HL-60 (cell line): ENCODE data around the gene FEV.

Experiments used
- DNase-seq, 2 experiments: peaks; one replicate each; pipeline ENCODE4 v3.0.0-alpha.2; 2010 to 2020; ENCODE audit warnings: low read depth in 1 of 2, low spot score in 1 of 2
- H3K27ac ChIP-seq: fragments of 250-450 bp; sonication (Bioruptor Pico); replicated peaks from 2 replicates; pipeline ENCODE4 v1.5.1; 2020; ENCODE audit warnings: mild to moderate bottlenecking, moderate library complexity
- H3K27me3 ChIP-seq: fragments of 250-450 bp; sonication (Bioruptor Pico); 2 replicates; pipeline ENCODE4 v1.5.1; 2021; ENCODE audit warnings: mild to moderate bottlenecking, moderate library complexity; ENCODE audit not compliant: insufficient read depth, poor library complexity, severe bottlenecking
- H3K4me3 ChIP-seq: replicated peaks from 2 replicates; pipeline ENCODE4 v1.5.1; 2011; ENCODE audit warnings: mild to moderate bottlenecking, control low read depth, low read length; ENCODE audit not compliant: insufficient read depth
- CTCF ChIP-seq: IDR thresholded peaks from one replicate; pipeline ENCODE4 v1.5.1; 2011; ENCODE audit warnings: low read length, control low read depth, inconsistent platforms; ENCODE audit not compliant: insufficient read depth
- GABPA ChIP-seq: IDR thresholded peaks from 2 replicates; pipeline ENCODE4 v1.6.1; 2012; ENCODE audit warnings: low read depth
- POLR2AphosphoS5 ChIP-seq: IDR thresholded peaks from 2 replicates; pipeline ENCODE4 v1.6.1; 2012; ENCODE audit warnings: low read depth
- SPI1 ChIP-seq: IDR thresholded peaks from 2 replicates; pipeline ENCODE4 v1.6.1; 2012; ENCODE audit warnings: low read depth, mild to moderate bottlenecking, borderline replicate concordance
- TF ChIP-seq, protein P1 (sequence below): IDR thresholded peaks from 2 replicates; pipeline ENCODE4 v1.6.1; 2012; ENCODE audit warnings: low read depth; ENCODE audit not compliant: insufficient replicate concordance

FEV gene

DNA sequence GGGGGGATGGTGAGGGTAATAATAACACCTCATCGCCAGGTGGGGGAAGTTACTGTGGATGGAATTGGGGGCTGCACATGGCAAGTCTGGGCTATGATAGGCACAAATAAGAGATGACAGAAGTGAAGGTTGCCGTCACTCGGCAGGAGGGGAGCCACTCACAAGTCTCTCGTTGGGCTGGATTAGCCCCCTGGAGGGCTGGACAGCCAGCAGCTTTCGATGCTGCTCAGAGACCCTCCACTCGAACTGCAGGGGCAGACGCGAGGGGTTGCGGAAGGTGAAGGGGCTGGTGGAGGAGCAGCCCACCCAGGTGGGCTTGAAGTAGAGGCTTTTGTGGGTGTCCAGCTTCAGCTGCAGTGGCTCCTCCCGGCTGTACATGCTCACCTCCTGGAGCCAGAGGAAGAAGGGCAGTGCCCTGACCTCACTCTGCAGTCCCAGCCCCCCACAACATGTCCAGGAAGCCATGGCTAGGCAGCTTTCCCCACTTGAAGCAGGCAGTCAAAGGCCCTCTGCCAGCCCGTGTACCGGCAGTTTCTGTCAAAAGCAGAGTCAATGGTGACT, 38.1 kb upstream of the FEV start:
- Histone ChIP-seq H3K27me3 (peaks cover 4% of the 10 kb centered on the region), H3K27ac (no peak overlapping the region), H3K4me3 (no peak overlapping the region)
- no peak for TF ChIP-seq POLR2AphosphoS5
- TF ChIP-seq SPI1, result no peak
- TF ChIP-seq GABPA, result no peak
- TF ChIP-seq CTCF, result no peak
- TF ChIP-seq, protein P1, sequence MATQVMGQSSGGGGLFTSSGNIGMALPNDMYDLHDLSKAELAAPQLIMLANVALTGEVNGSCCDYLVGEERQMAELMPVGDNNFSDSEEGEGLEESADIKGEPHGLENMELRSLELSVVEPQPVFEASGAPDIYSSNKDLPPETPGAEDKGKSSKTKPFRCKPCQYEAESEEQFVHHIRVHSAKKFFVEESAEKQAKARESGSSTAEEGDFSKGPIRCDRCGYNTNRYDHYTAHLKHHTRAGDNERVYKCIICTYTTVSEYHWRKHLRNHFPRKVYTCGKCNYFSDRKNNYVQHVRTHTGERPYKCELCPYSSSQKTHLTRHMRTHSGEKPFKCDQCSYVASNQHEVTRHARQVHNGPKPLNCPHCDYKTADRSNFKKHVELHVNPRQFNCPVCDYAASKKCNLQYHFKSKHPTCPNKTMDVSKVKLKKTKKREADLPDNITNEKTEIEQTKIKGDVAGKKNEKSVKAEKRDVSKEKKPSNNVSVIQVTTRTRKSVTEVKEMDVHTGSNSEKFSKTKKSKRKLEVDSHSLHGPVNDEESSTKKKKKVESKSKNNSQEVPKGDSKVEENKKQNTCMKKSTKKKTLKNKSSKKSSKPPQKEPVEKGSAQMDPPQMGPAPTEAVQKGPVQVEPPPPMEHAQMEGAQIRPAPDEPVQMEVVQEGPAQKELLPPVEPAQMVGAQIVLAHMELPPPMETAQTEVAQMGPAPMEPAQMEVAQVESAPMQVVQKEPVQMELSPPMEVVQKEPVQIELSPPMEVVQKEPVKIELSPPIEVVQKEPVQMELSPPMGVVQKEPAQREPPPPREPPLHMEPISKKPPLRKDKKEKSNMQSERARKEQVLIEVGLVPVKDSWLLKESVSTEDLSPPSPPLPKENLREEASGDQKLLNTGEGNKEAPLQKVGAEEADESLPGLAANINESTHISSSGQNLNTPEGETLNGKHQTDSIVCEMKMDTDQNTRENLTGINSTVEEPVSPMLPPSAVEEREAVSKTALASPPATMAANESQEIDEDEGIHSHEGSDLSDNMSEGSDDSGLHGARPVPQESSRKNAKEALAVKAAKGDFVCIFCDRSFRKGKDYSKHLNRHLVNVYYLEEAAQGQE, result no peak
- DNase-seq, result no peak

GRCh38 chr2:219022616-219023015, 37.6 kb upstream of the FEV start:
- no peak overlapping the region for H3K4me3 ChIP-seq
- no peak for DNase-seq
- H3K27me3 ChIP-seq, result peaks cover 4% of the 10 kb centered on the region
- TF ChIP-seq, protein P1, result no peak
- no peak for TF ChIP-seq SPI1
- no peak for TF ChIP-seq GABPA
- no peak for TF ChIP-seq POLR2AphosphoS5
- no peak for TF ChIP-seq CTCF
- H3K27ac ChIP-seq, result no peak overlapping the region

DNA sequence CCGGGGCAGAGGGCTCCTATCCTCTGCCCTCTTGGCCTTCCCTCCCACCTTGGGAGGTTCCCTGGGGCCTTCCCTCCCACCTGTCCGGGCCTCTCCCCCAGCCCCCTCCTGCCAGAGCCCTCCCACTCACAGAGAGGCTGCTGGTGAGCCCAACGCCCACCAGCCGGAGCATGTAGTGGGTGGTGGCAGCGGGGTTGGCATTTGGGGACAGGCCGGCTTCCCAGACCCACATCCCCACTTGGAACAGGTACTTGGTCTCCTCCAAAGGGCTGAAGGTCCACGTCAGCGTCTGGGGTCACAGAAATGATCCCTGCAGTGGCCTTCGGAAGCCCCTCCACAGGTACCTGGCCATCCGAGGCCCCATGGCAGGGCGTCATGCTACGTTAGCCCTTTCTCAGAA, 37.1 kb upstream of the FEV start:
- DNase-seq, result no peak
- no peak overlapping the region for H3K4me3 ChIP-seq
- peaks cover 4% of the 10 kb centered on the region for H3K27me3 ChIP-seq
- H3K27ac ChIP-seq, result no peak overlapping the region
- no peak for TF ChIP-seq GABPA
- no peak for TF ChIP-seq CTCF
- TF ChIP-seq, protein P1, result no peak
- no peak for TF ChIP-seq SPI1
- TF ChIP-seq POLR2AphosphoS5, result no peak
